Esophagus muscularis mucosa (tissue), 4 donors: ENCODE results near the gene PRKD2. TPM values are rescaled to one million over a fixed set of nuclear protein-coding genes. Genes with fewer than 3 reads are reported as not detected.

Experiments used
- DNase-seq: peaks from one replicate; pipeline ENCODE4 v3.0.0-alpha.2; 2017; ENCODE audit errors: extremely low spot score
- H3K27ac ChIP-seq, 4 donors: fragments of 200-600 bp; sonication (generic); replicated peaks in 1 of 4; 1 replicate in 3 of 4; 2 replicates in 1 of 4; pipeline ENCODE4 v1.5.1; 2016 to 2019; ENCODE audit warnings: mild to moderate bottlenecking in 1 of 4
- H3K27me3 ChIP-seq, 4 donors: fragments of 200-600 bp; sonication (generic); one replicate each; pipeline versions ENCODE4 v1.5.1 to v1.6.0; 2016 to 2019
- H3K36me3 ChIP-seq, 4 donors: fragments of 200-600 bp; sonication (generic); one replicate each; pipeline ENCODE4 v1.5.1; 2016 to 2019
- H3K4me1 ChIP-seq, 4 donors: fragments of 200-600 bp; sonication (generic); one replicate each; pipeline ENCODE4 v1.5.1; 2016 to 2019
- H3K4me3 ChIP-seq, 4 donors: fragments of 200-600 bp; sonication (generic); 1 replicate in 2 of 4; 2 replicates in 2 of 4; pipeline ENCODE4 v1.5.1; 2016 to 2019; ENCODE audit warnings: mild to moderate bottlenecking in 4 of 4, moderate library complexity in 1 of 4
- H3K9me3 ChIP-seq, 4 donors: fragments of 200-600 bp; sonication (generic); 1 replicate in 3 of 4; 2 replicates in 1 of 4; pipeline ENCODE4 v1.5.1; 2016 to 2019
- CTCF ChIP-seq, 3 experiments: fragments of 200-600 bp in 2 of 3; fragments of 450-650 bp in 1 of 3; sonication (generic) in 2 of 3; IDR thresholded peaks; one replicate each; pipeline ENCODE4 v1.5.1; 2017 to 2019; ENCODE audit warnings: antibody characterized with exemption in 3 of 3, mild to moderate bottlenecking in 2 of 3, moderate library complexity in 1 of 3
- EP300 ChIP-seq: sonication (generic); formaldehyde crosslinking; IDR thresholded peaks from one replicate; pipeline ENCODE4 v1.6.1; 2017; ENCODE audit warnings: antibody characterized with exemption
- POLR2A ChIP-seq: fragments of 450-650 bp; IDR thresholded peaks from one replicate; pipeline ENCODE4 v1.6.1; 2017; ENCODE audit warnings: antibody characterized with exemption, moderate library complexity, mild to moderate bottlenecking, low read depth
- POLR2AphosphoS5 ChIP-seq, 2 donors: sonication (generic); formaldehyde crosslinking; IDR thresholded peaks; one replicate each; pipeline ENCODE4 v1.6.1; 2017; ENCODE audit warnings: antibody characterized with exemption in 2 of 2
- WGBS: methylation state at CpG from one replicate; pipeline ENCODE4 v1.1.5; 2018; 5-methylcytosine and 5-hydroxymethylcytosine counted together
- intact Hi-C: fragments of 100-400 bp; cut with DNase I; formaldehyde crosslinking; loops from one replicate; pipeline ENCODE4 v1.15.1; 2023
- total RNA-seq, 4 donors: library from RNA; depleted of rRNA; stranded (reverse); fragments of >200 nt; gene quantifications; one replicate each; pipeline versions ENCODE4 v1.1.0 to v1.2.1, GENCODE V29; 2016

Gene PRKD2
- total RNA-seq, 4 donors from 2014 or later: 12.8 to 33.3 (median 22.4) TPM

GRCh38 chr19:46648961-46649960, 67.7 kb downstream of the PRKD2 start:
- WGBS: 62% methylated on average over 48 of the region's 144 CpGs
- H3K36me3 ChIP-seq: peaks cover 0 to 29% (median 12%) of the 10 kb centered on the region in 4 donors
- no peak for DNase-seq
- TF ChIP-seq CTCF (IDR thresholded peaks at IDR 0.05) (no peak), EP300 (no peak), POLR2A (no peak), POLR2AphosphoS5 (IDR thresholded peaks at IDR 0.05) (no peak)
- no peaks in the 10 kb centered on the region for H3K9me3 ChIP-seq
- H3K4me1 ChIP-seq: peaks cover 0 to 60% (median 42%) of the 10 kb centered on the region in 4 donors
- no peak overlapping the region for H3K4me3 ChIP-seq
- intact Hi-C loops: no loop called here
- peak overlapping the region in 3 of 4 donors; percentile 13 to 44 (median 28) for H3K27ac ChIP-seq
- peaks cover 0 to 10% (median 0%) of the 10 kb centered on the region in 4 donors for H3K27me3 ChIP-seq

GRCh38 chr19:46648060-46648960, 68.6 kb downstream of the PRKD2 start:
- no peak for DNase-seq
- Histone ChIP-seq H3K4me3 (no peak overlapping the region), H3K27me3 (peaks cover 0 to 10% (median 0%) of the 10 kb centered on the region in 4 donors), H3K27ac (peak overlapping the region; percentile 13 to 44 (median 24)), H3K4me1 (peaks cover 0 to 53% (median 35%) of the 10 kb centered on the region in 4 donors), H3K36me3 (peaks cover 0 to 29% (median 12%) of the 10 kb centered on the region in 4 donors), H3K9me3 (no peaks in the 10 kb centered on the region)
- WGBS: 60% methylated on average over 31 of the region's 63 CpGs
- TF ChIP-seq CTCF (IDR thresholded peaks at IDR 0.05): no peak
- no peak for TF ChIP-seq POLR2A
- no peak for TF ChIP-seq EP300
- intact Hi-C loops: no loop called here

GRCh38 chr19:46646402-46646801, 70.5 kb downstream of the PRKD2 start:
- H3K4me1 ChIP-seq: peaks cover 0 to 42% (median 26%) of the 10 kb centered on the region in 4 donors
- no peak overlapping the region for H3K4me3 ChIP-seq
- TF ChIP-seq EP300 (no peak), POLR2A (no peak), CTCF (IDR thresholded peaks at IDR 0.05) (no peak), POLR2AphosphoS5 (IDR thresholded peaks at IDR 0.05) (no peak)
- H3K27me3 ChIP-seq: peaks cover 0 to 10% (median 0%) of the 10 kb centered on the region in 4 donors
- DNase-seq: no peak
- intact Hi-C loops: no loop called here
- H3K9me3 ChIP-seq: no peaks in the 10 kb centered on the region
- peak overlapping the region in 3 of 4 donors; percentile 20 to 78 (median 74) for H3K27ac ChIP-seq
- 77% methylated on average over 3 of the region's 3 CpGs for WGBS
- peaks cover 0 to 17% (median 5%) of the 10 kb centered on the region in 4 donors for H3K36me3 ChIP-seq

GRCh38 chr19:46644720-46645119, 72.2 kb downstream of the PRKD2 start:
- no peak for TF ChIP-seq CTCF (IDR thresholded peaks at IDR 0.05)
- TF ChIP-seq POLR2A: no peak
- no peak for TF ChIP-seq EP300
- TF ChIP-seq POLR2AphosphoS5 (IDR thresholded peaks at IDR 0.05): peak in 1 of 2 donors; percentile 59
- Histone ChIP-seq H3K27ac (peak overlapping the region; percentile 67 to 78 (median 73)), H3K4me3 (no peak overlapping the region), H3K36me3 (peaks cover 0 to 14% (median 3%) of the 10 kb centered on the region in 4 donors), H3K27me3 (peaks cover 0 to 10% (median 0%) of the 10 kb centered on the region in 4 donors), H3K9me3 (no peaks in the 10 kb centered on the region), H3K4me1 (peaks cover 2 to 50% (median 31%) of the 10 kb centered on the region in 4 donors)
- DNase-seq: no peak
- intact Hi-C loops: no loop called here
- WGBS: 30% methylated on average over 3 of the region's 3 CpGs
